GM12878 (cell line): Measurements from ENCODE around the gene IL1RL1. TPM values are rescaled to one million over a fixed set of nuclear protein-coding genes. Genes with fewer than 3 reads are reported as not detected.
A peak's percentile ranks its signal among the peaks of the same experiment; 100 is the strongest.

Source experiments
- BACH1 ChIP-seq: fragments of 450-650 bp; IDR thresholded peaks from 2 replicates; pipeline ENCODE4 v1.6.1; 2017; ENCODE audit warnings: mild to moderate bottlenecking, borderline replicate concordance
- BHLHE40 ChIP-seq, 2 experiments: fragments of 450-650 bp in 1 of 2; IDR thresholded peaks; 2 replicates each; pipeline ENCODE4 v1.6.1; 2011 to 2017; ENCODE audit warnings: low read depth in 2 of 2, borderline replicate concordance in 1 of 2, improper control_type of control experiment in 1 of 2, low read length in 1 of 2, mild to moderate bottlenecking in 1 of 2
- CREB1 ChIP-seq: IDR thresholded peaks from 2 replicates; pipeline ENCODE4 v1.6.1; 2012; ENCODE audit warnings: low read depth, mild to moderate bottlenecking, inconsistent platforms
- DPF2 ChIP-seq: fragments of 450-650 bp; IDR thresholded peaks from 2 replicates; pipeline ENCODE4 v1.6.1; 2017; ENCODE audit warnings: mild to moderate bottlenecking
- NBN ChIP-seq: fragments of 450-650 bp; IDR thresholded peaks from 2 replicates; pipeline ENCODE4 v1.6.1; 2016
- NFIC ChIP-seq: IDR thresholded peaks from 2 replicates; pipeline ENCODE4 v1.6.1; 2012; ENCODE audit warnings: low read depth, mild to moderate bottlenecking, inconsistent platforms, low read length, moderate library complexity
- PAX8 ChIP-seq: fragments of 450-650 bp; IDR thresholded peaks from 2 replicates; pipeline ENCODE4 v1.6.1; 2017; ENCODE audit warnings: mild to moderate bottlenecking, moderate library complexity
- POLR2A ChIP-seq: IDR thresholded peaks from 2 replicates; pipeline ENCODE4 v1.6.1; 2011; ENCODE audit warnings: low read depth, mild to moderate bottlenecking, low read length
- POLR2AphosphoS2 ChIP-seq: IDR thresholded peaks from 2 replicates; pipeline ENCODE4 v1.6.1; 2011; ENCODE audit warnings: low read depth, mild to moderate bottlenecking, low read length, improper control_type of control experiment, moderate library complexity
- STAT1 ChIP-seq: fragments of 450-650 bp; conservative IDR thresholded peaks from 2 replicates; pipeline ENCODE4 v1.6.1; 2014; ENCODE audit warnings: antibody characterized with exemption, mild to moderate bottlenecking
- polyA plus RNA-seq, 11 experiments: library from polyadenylated mRNA; depleted of rRNA in 4 of 11; unstranded in 6 of 11; stranded (reverse) in 5 of 11; fragments of >200 nt; fragmentation: Nextera tagmentation in 4 of 11; fragmentation: Illumina TruSeq in 1 of 11; extraction: Ambion mirVana in 4 of 11; extraction: Trizol in 1 of 11; gene quantifications; 1 replicate in 1 of 11; 2 replicates in 10 of 11; pipeline versions ENCODE4 v1.2.1 to v1.2.3, GENCODE V29; 2011 to 2016; ENCODE audit warnings: inconsistent platforms in 2 of 11, missing spikeins in 2 of 11, low read depth in 1 of 11
- total RNA-seq, 4 experiments: library from RNA; depleted of rRNA in 3 of 4; stranded (reverse); fragments of >200 nt in 3 of 4; fragmentation: Illumina TruSeq in 1 of 4; extraction: Trizol in 1 of 4; gene quantifications; 2 replicates each; pipeline versions ENCODE4 v1.2.1 to v1.2.3, GENCODE V29; 2013 to 2021
- TF ChIP-seq, protein P1 (sequence below): fragments of 450-650 bp; formaldehyde crosslinking; IDR thresholded peaks from 2 replicates; pipeline ENCODE4 v1.4.0; 2020; ENCODE audit warnings: mild to moderate bottlenecking, moderate library complexity
- TF ChIP-seq, protein P2 (sequence below): IDR thresholded peaks from 2 replicates; pipeline ENCODE4 v1.6.1; 2012; ENCODE audit warnings: low read depth, low read length, improper control_type of control experiment
- TF ChIP-seq, protein P3 (sequence below): fragments of 450-650 bp; IDR thresholded peaks from 2 replicates; pipeline ENCODE4 v1.6.1; 2017; ENCODE audit warnings: low read depth, mild to moderate bottlenecking, moderate library complexity
- TF ChIP-seq, protein P4 (sequence below): IDR thresholded peaks from 2 replicates; pipeline ENCODE4 v1.6.1; 2012; ENCODE audit warnings: low read length, inconsistent platforms
- TF ChIP-seq, protein P5 (sequence below): fragments of 450-650 bp; IDR thresholded peaks from 2 replicates; pipeline ENCODE4 v1.6.1; 2016; ENCODE audit warnings: mild to moderate bottlenecking, moderate library complexity, borderline replicate concordance

Gene IL1RL1
- total and polyA plus RNA-seq, 10 of the 15 experiments (the other 5 are each of a cell fraction or from before 2014, with no cell fraction given) = 0.08 to 0.18 TPM; not detected in 8

DNA sequence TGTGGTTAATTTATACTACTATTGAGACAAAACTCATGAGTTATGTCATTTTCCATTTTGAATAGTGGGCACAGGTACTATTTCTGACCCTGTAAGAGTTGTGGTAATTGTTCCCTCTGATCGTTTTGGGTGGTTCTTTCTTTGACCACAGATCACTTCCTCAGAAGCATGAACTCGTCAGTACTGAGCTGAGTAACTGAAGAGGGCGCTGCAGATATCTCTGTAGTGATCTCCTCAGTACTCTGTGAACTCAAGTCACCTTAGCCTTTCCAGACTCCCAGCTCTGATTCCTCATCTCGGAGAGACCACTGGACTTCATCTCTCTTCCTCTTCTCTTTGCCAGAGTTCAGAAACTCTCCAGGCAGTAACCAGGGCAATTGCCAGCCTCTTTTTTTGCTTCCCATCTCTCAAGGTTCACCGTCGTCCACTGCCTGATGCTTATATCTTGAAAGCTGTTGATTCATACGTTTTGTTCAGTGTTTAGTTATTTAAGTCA is 9.4 kb upstream of the IL1RL1 start (continued):
- TF ChIP-seq, protein P1, sequence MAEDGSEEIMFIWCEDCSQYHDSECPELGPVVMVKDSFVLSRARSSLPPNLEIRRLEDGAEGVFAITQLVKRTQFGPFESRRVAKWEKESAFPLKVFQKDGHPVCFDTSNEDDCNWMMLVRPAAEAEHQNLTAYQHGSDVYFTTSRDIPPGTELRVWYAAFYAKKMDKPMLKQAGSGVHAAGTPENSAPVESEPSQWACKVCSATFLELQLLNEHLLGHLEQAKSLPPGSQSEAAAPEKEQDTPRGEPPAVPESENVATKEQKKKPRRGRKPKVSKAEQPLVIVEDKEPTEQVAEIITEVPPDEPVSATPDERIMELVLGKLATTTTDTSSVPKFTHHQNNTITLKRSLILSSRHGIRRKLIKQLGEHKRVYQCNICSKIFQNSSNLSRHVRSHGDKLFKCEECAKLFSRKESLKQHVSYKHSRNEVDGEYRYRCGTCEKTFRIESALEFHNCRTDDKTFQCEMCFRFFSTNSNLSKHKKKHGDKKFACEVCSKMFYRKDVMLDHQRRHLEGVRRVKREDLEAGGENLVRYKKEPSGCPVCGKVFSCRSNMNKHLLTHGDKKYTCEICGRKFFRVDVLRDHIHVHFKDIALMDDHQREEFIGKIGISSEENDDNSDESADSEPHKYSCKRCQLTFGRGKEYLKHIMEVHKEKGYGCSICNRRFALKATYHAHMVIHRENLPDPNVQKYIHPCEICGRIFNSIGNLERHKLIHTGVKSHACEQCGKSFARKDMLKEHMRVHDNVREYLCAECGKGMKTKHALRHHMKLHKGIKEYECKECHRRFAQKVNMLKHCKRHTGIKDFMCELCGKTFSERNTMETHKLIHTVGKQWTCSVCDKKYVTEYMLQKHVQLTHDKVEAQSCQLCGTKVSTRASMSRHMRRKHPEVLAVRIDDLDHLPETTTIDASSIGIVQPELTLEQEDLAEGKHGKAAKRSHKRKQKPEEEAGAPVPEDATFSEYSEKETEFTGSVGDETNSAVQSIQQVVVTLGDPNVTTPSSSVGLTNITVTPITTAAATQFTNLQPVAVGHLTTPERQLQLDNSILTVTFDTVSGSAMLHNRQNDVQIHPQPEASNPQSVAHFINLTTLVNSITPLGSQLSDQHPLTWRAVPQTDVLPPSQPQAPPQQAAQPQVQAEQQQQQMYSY (CRISPR knock-in tag) = no peak
- no peak for TF ChIP-seq STAT1
- peak in 1 of 2 experiments; percentile 50; a peak in 1 of 4 replicates for TF ChIP-seq BHLHE40 (IDR thresholded peaks at IDR 0.05; ENCODE audit: borderline replicate concordance in 1 of 2, low read depth in 2 of 2, low read length in 1 of 2)
- no peak; the same call in 1 of the 2 replicates for TF ChIP-seq BACH1
- TF ChIP-seq, protein P2, sequence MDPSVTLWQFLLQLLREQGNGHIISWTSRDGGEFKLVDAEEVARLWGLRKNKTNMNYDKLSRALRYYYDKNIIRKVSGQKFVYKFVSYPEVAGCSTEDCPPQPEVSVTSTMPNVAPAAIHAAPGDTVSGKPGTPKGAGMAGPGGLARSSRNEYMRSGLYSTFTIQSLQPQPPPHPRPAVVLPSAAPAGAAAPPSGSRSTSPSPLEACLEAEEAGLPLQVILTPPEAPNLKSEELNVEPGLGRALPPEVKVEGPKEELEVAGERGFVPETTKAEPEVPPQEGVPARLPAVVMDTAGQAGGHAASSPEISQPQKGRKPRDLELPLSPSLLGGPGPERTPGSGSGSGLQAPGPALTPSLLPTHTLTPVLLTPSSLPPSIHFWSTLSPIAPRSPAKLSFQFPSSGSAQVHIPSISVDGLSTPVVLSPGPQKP = no peak
- TF ChIP-seq POLR2A = no peak
- TF ChIP-seq NFIC = peak; percentile 78; the same call in 1 of the 2 replicates
- no peak for TF ChIP-seq CREB1
- TF ChIP-seq NBN = 0 out of 2 replicates have a peak, but pooled peaks have one; percentile 62
- no peak for TF ChIP-seq PAX8
- TF ChIP-seq DPF2 = peak; percentile 33; the same call in 1 of the 2 replicates
- TF ChIP-seq, protein P3, sequence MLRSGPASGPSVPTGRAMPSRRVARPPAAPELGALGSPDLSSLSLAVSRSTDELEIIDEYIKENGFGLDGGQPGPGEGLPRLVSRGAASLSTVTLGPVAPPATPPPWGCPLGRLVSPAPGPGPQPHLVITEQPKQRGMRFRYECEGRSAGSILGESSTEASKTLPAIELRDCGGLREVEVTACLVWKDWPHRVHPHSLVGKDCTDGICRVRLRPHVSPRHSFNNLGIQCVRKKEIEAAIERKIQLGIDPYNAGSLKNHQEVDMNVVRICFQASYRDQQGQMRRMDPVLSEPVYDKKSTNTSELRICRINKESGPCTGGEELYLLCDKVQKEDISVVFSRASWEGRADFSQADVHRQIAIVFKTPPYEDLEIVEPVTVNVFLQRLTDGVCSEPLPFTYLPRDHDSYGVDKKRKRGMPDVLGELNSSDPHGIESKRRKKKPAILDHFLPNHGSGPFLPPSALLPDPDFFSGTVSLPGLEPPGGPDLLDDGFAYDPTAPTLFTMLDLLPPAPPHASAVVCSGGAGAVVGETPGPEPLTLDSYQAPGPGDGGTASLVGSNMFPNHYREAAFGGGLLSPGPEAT = peak; percentile 47; the same call in 1 of the 2 replicates
- no peak for TF ChIP-seq POLR2AphosphoS2
- TF ChIP-seq, protein P4, sequence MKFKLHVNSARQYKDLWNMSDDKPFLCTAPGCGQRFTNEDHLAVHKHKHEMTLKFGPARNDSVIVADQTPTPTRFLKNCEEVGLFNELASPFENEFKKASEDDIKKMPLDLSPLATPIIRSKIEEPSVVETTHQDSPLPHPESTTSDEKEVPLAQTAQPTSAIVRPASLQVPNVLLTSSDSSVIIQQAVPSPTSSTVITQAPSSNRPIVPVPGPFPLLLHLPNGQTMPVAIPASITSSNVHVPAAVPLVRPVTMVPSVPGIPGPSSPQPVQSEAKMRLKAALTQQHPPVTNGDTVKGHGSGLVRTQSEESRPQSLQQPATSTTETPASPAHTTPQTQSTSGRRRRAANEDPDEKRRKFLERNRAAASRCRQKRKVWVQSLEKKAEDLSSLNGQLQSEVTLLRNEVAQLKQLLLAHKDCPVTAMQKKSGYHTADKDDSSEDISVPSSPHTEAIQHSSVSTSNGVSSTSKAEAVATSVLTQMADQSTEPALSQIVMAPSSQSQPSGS = peak; percentile 79; the same call in 1 of the 2 replicates
- TF ChIP-seq, protein P5, sequence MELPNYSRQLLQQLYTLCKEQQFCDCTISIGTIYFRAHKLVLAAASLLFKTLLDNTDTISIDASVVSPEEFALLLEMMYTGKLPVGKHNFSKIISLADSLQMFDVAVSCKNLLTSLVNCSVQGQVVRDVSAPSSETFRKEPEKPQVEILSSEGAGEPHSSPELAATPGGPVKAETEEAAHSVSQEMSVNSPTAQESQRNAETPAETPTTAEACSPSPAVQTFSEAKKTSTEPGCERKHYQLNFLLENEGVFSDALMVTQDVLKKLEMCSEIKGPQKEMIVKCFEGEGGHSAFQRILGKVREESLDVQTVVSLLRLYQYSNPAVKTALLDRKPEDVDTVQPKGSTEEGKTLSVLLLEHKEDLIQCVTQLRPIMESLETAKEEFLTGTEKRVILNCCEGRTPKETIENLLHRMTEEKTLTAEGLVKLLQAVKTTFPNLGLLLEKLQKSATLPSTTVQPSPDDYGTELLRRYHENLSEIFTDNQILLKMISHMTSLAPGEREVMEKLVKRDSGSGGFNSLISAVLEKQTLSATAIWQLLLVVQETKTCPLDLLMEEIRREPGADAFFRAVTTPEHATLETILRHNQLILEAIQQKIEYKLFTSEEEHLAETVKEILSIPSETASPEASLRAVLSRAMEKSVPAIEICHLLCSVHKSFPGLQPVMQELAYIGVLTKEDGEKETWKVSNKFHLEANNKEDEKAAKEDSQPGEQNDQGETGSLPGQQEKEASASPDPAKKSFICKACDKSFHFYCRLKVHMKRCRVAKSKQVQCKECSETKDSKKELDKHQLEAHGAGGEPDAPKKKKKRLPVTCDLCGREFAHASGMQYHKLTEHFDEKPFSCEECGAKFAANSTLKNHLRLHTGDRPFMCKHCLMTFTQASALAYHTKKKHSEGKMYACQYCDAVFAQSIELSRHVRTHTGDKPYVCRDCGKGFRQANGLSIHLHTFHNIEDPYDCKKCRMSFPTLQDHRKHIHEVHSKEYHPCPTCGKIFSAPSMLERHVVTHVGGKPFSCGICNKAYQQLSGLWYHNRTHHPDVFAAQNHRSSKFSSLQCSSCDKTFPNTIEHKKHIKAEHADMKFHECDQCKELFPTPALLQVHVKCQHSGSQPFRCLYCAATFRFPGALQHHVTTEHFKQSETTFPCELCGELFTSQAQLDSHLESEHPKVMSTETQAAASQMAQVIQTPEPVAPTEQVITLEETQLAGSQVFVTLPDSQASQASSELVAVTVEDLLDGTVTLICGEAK = no peak
